NCI-H2107 treated with DMSO at 0.1 percent for 48 hours (cell line): ENCODE data around the gene MRPS27.

Experiments used
- DNase-seq: peaks from one replicate; lab custom pipeline; 2025; ENCODE audit not compliant: unreplicated experiment; lab: John Stamatoyannopoulos, UW

MRPS27 gene

DNA sequence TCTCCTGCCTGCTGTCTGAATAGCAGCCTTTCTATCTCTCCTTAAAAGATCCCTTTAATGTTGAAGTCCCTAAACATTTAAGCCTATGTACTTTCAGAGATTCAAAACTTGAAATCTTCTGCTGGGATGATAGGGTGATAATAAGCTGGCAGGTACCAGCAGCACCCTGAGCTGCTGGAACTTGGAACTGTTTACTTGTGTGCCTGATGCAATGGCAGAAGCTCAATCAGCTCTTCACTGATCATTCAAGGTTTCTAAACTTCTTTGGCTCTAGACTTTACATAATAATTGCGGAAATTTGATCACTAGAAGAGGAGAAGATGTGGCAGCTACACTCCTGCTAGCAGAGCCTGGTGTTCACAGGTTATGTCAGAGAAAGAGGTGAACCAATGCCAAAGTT is 27.6 kb downstream of the MRPS27 start:
- DNase-seq: no peak

GRCh38 chr5:72291601-72292000 is 28.4 kb downstream of the MRPS27 start:
- DNase-seq: no peak

GRCh38 chr5:72290356-72291133 is 29.5 kb downstream of the MRPS27 start:
- DNase-seq: no peak

DNA sequence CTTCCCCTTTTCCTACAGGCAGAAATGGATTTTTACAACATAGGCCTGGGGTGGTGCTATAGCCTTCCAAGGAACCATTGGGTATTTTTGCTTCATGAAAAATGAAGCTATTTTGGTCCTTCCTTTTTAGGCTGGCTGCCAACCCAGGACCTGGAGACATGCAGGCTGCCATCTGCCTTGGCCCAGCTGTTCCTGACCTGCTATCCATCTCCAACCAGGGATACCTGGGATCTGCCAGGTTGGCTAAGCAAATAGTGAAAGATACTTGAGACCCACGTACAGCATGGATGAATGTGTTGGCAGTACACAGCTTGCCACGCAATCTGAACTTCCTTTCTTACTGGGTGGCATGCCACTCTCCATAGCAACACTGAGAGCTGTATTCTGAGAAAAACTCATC is 31.1 kb downstream of the MRPS27 start:
- no peak for DNase-seq

GRCh38 chr5:72286798-72287197 is 33.2 kb downstream of the MRPS27 start:
- no peak for DNase-seq

GRCh38 chr5:72285424-72285821 is 34.6 kb downstream of the MRPS27 start:
- DNase-seq: no peak

DNA sequence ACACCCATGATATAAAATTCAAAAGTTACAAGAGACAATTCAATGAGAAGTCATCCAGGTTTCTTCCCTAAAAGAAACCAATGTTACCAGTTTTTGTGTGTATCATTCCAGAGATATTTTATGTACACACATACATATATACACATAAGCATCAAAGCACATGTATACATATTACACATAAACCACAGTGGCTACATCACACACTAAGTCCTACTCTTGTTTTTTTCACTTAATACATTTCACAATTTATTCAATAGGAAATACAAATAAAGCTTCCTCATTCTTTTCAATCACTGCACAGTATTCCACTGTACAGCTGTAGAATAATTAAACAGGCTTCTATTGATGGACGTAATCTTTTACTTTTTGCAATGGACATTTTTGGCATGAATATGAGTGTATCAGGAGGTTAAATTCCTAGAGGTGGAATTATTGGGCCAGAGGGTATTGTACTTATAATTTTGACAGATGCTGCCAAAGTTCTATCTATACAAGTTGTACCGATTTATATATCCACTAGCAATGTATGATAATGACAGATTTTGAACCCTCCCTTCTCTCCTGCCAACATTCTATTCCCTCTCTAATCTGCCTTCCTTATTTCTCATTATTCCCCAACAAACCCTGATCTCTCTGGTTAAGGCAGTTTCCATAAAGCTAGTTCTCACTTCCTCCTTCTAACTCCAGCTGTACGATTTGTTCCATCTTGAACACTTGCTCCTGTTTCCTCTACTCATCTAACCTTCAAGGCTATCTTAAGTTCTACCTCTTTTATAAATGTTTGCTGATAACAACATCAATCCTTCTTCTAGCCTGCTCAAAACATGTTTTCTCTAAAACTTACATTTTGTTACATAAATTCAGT is 35.2 kb downstream of the MRPS27 start:
- no peak for DNase-seq

GRCh38 chr5:72283358-72283757 is 36.7 kb downstream of the MRPS27 start:
- DNase-seq: no peak

DNA sequence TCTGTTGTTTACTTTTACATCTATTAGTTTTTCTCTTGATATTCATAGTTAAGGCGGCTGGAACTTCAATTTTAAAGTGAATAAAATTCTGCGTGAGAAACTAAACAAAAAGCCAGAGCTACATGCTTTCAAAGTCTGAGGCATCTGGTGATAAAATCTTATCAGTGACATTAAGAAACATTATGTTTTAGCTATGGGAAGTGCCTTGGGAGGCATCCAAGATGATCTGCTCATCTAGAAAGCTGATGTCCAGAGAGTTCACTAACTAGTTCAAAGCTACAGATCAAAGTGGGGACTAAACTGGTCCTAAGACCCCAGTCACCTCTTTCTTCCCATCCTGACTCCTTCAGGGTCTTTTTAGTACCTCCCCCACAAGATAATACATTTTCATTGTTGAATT is 37.2 kb downstream of the MRPS27 start:
- no peak for DNase-seq

DNA sequence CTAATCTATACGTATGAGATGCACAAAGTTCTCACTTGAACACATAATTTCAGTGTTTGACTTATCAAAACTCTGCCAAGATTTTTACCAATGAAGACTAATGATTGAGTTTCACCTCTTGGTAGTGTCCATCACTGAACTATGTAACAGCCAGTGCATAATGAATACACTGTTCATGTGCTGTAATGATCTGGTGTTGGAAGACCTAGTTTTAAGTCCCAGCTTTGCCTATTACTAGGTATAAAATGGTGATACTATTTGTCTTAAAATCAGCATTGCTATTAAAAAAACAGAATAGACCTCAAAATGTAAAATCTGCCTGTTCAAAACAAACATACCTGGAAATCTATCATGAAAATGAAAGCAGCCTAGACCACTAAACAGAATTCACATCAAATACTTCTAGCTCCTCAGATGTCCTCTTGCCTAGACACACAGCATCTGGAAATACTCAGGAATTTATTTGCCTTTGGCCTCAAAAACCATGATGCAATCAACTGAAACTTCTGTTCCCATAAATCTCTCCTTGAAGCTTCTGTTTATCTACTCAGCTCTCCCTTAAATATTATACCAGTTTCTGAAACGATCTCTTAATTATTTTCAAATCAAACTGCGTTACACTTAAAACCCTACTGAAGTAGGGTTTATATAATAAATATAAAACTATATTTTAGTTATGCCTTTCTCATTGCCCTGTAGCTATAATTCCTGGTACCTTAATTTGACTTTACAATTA is 38.1 kb downstream of the MRPS27 start:
- peak; percentile 12 for DNase-seq

- no peak for DNase-seq
Measured at GRCh38 chr5:72281430-72281763, 38.6 kb downstream of the MRPS27 start.

GRCh38 chr5:72280581-72281069 is 39.4 kb downstream of the MRPS27 start:
- DNase-seq: no peak

- no peak for DNase-seq
Measured at GRCh38 chr5:72276219-72276752, 43.8 kb downstream of the MRPS27 start.

GRCh38 chr5:72273547-72273946 is 46.5 kb downstream of the MRPS27 start:
- no peak for DNase-seq

DNA sequence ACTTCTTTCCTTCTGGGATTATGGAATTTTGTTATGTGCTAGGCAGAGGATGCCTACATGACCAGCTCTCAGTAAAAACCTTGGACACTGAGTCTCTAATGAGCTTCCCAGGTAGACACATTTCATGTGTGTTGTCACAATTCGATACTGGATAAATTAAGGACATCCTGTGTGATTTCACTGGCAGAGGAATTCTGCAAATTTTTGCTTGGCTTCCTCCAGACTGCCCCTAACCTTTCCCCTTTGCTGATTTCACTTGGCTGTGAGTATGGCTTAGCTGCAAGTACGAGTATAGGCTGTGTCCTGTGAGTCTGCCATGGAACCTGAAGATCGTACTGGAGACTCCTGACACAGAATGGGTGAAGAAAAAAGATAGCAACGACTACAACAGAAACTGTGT is 47.6 kb downstream of the MRPS27 start:
- no peak for DNase-seq

DNA sequence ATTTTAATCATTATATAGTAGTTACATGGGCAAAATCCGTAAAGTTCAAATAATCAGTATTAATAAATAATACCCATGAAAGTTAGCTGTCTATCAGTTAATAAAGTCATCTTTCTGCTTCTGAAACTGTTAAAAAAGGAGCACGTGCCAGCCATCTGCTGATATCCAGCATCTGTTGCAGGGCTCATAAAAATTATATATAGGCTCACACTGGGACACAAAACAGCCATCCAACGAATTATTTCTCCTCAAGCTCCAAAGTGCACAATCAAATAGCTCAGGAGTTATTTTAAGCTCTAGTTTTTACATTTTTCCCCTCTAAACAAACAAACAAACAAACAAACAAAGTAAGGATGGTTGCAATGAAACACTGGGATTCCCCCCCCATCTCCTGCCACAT is 48.3 kb downstream of the MRPS27 start:
- no peak for DNase-seq

DNA sequence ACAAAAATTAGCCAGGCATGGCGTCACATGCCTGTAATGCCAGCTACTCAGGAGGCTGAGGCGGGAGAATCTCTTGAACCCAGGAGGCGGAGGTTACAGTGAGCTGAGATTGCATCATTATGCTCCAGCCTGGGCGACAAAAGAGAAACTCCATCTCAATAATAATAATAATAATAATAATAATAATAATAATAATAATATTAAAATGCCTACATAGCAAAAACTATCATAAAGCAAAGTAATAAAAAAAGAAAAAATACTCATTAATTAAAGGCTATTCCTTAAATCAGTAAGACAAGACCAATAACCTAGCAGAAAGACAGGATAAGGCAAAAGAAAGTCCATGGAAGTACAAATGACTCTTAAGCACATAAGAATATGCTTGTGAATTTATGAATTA is 50.0 kb downstream of the MRPS27 start:
- DNase-seq: no peak

GRCh38 chr5:72269411-72269780 is 50.6 kb downstream of the MRPS27 start:
- DNase-seq: no peak

GRCh38 chr5:72268753-72269410 is 51.2 kb downstream of the MRPS27 start:
- peak; percentile 14 for DNase-seq

- DNase-seq: no peak
Measured at GRCh38 chr5:72268260-72268659, 51.8 kb downstream of the MRPS27 start.

- DNase-seq: no peak
Measured at GRCh38 chr5:72267685-72268084, 52.4 kb downstream of the MRPS27 start.
